Upper lobe of left lung (tissue), 4 donors: ENCODE measurements around the gene ATP11A.

Experiments
- EP300 ChIP-seq, 4 donors: sonication (generic); formaldehyde crosslinking; IDR thresholded peaks; one replicate each; pipeline ENCODE4 v1.5.1; 2017; ENCODE audit warnings: antibody characterized with exemption in 4 of 4, control low read depth in 2 of 4
- POLR2A ChIP-seq, 4 donors: fragments of 450-650 bp; IDR thresholded peaks; one replicate each; pipeline ENCODE4 v1.5.1; 2016 to 2017; ENCODE audit warnings: antibody characterized with exemption in 4 of 4, mild to moderate bottlenecking in 2 of 4
- POLR2AphosphoS5 ChIP-seq, 2 donors: sonication (generic); formaldehyde crosslinking; IDR thresholded peaks; one replicate each; pipeline ENCODE4 v1.5.1; 2017; ENCODE audit warnings: antibody characterized with exemption in 2 of 2
- TF ChIP-seq, protein P1 (sequence below), 6 experiments: fragments of 450-650 bp in 4 of 6; fragments of 200-600 bp in 2 of 6; sonication (generic) in 2 of 6; IDR thresholded peaks; one replicate each; pipeline ENCODE4 v1.5.1; 2016 to 2019; ENCODE audit warnings: antibody characterized with exemption in 6 of 6

DNA sequence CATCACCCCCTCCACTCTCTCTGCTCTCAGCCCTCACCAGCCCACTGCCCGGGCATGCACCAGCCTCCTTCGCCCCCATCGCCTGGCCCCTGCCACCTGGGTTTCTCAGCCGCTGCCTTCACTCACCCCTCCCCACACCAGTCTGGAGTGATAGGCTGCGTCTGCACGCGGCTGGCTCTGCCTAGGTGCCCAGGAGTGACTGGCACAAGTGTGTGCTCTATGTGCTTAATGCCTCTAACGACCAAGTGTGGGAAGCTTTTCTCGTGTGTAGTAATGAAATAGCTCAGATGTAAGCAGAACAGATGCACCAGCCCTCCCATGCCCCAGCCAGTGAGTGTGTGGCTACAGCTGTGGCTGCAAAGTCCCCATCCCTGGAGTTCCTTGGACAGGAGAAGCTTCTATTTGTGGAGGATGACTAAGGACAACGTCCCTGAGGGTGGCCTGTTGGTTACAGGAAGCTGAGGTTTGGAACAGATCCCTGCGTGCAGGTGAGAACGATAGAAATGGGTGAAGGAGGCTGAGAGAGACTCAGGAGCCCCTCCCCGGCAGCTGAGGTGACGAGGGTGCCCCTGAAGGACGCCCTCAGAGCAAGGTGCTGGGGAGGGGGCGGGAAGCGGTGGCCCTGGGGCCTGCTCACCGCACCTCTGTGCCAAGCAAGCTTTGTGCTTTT is 35.6 kb downstream of the ATP11A start:
- TF ChIP-seq POLR2A (IDR thresholded peaks at IDR 0.05) = no peak
- TF ChIP-seq, protein P1, sequence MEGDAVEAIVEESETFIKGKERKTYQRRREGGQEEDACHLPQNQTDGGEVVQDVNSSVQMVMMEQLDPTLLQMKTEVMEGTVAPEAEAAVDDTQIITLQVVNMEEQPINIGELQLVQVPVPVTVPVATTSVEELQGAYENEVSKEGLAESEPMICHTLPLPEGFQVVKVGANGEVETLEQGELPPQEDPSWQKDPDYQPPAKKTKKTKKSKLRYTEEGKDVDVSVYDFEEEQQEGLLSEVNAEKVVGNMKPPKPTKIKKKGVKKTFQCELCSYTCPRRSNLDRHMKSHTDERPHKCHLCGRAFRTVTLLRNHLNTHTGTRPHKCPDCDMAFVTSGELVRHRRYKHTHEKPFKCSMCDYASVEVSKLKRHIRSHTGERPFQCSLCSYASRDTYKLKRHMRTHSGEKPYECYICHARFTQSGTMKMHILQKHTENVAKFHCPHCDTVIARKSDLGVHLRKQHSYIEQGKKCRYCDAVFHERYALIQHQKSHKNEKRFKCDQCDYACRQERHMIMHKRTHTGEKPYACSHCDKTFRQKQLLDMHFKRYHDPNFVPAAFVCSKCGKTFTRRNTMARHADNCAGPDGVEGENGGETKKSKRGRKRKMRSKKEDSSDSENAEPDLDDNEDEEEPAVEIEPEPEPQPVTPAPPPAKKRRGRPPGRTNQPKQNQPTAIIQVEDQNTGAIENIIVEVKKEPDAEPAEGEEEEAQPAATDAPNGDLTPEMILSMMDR (IDR thresholded peaks at IDR 0.05) = peak in 1 of 6 experiments; percentile 19
- no peak for TF ChIP-seq POLR2AphosphoS5 (IDR thresholded peaks at IDR 0.05)
- no peak for TF ChIP-seq EP300 (IDR thresholded peaks at IDR 0.05)
